Transverse colon (tissue), 3 donors: ENCODE measurements around the gene CTNNBIP1.

Experiments
- POLR2A ChIP-seq: fragments of 450-650 bp; IDR thresholded peaks from one replicate; pipeline ENCODE4 v1.6.1; 2016; ENCODE audit warnings: antibody characterized with exemption, mild to moderate bottlenecking, moderate library complexity
- TF ChIP-seq, protein P1 (sequence below), 5 experiments: fragments of 200-600 bp in 3 of 5; fragments of 450-650 bp in 2 of 5; sonication (generic) in 3 of 5; IDR thresholded peaks; 1 replicate in 2 of 5; 2 replicates in 3 of 5; pipeline ENCODE4 v1.5.1; 2016 to 2017; ENCODE audit warnings: antibody characterized with exemption in 5 of 5, inconsistent platforms in 3 of 5, mild to moderate bottlenecking in 2 of 5, moderate library complexity in 1 of 5

DNA sequence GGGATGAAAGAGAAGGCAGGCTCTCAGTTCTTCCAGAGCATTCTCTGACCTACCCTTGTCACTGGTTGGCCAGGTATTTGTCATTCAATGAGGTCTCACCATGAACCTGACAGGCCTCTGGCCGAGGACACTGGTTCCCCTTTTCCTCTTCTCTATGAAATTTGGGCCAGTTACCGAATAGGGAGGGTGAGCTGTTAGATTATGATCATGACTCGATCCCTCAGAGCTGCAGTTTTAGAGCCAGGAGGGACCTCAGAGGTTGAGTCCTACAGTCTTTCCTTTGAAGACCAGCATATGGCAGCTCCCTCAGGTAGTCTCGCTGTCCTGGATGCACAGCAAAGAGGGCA is 56.8 kb downstream of the CTNNBIP1 start:
- TF ChIP-seq, protein P1, sequence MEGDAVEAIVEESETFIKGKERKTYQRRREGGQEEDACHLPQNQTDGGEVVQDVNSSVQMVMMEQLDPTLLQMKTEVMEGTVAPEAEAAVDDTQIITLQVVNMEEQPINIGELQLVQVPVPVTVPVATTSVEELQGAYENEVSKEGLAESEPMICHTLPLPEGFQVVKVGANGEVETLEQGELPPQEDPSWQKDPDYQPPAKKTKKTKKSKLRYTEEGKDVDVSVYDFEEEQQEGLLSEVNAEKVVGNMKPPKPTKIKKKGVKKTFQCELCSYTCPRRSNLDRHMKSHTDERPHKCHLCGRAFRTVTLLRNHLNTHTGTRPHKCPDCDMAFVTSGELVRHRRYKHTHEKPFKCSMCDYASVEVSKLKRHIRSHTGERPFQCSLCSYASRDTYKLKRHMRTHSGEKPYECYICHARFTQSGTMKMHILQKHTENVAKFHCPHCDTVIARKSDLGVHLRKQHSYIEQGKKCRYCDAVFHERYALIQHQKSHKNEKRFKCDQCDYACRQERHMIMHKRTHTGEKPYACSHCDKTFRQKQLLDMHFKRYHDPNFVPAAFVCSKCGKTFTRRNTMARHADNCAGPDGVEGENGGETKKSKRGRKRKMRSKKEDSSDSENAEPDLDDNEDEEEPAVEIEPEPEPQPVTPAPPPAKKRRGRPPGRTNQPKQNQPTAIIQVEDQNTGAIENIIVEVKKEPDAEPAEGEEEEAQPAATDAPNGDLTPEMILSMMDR (IDR thresholded peaks at IDR 0.05), result no peak
- TF ChIP-seq POLR2A, result no peak
